ENCODE measurements around the gene POMZP3.
"Not testable (repeated sequence)": the region's sequence is repeated elsewhere in the genome, so short reads cannot be mapped to it uniquely, and the experiment has no call there.

Gene POMZP3

DNA sequence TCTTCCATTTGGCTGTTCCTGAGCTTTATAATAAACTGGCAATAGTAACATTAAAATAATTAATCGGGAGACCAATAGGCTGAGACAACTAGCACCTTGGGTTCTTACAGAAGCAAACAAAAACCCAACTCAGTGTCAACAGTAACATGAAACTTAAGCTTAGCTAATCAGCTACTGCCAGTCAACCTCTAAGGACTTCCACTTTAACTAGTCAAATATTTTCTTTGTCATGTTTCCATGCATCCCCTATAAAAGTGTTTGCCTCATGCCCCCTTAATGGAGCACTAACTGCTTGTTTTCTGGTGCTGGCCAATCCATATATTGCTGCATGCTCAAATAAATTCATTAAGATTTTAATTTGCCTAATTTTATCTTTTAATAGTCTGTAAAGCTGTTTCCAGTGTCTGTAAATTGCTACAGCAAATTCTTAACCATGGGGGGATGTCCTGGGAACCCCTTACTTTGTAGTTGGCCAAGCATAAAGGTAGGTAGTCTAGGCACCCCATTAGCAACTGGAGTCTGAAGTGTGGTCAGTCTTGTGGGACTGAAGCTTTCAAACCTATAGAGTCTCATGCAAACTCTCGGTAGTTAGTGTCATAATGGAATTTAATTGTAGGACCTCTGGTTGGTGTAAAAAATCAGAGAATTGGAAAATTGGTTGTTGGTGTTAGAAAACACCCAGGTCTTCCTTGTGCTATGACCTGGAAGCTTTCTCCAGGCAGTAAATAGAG, 40.3 kb downstream of the POMZP3 start:
- DNase-seq (ENCODE audit: low read depth) = not testable (repeated sequence)

DNA sequence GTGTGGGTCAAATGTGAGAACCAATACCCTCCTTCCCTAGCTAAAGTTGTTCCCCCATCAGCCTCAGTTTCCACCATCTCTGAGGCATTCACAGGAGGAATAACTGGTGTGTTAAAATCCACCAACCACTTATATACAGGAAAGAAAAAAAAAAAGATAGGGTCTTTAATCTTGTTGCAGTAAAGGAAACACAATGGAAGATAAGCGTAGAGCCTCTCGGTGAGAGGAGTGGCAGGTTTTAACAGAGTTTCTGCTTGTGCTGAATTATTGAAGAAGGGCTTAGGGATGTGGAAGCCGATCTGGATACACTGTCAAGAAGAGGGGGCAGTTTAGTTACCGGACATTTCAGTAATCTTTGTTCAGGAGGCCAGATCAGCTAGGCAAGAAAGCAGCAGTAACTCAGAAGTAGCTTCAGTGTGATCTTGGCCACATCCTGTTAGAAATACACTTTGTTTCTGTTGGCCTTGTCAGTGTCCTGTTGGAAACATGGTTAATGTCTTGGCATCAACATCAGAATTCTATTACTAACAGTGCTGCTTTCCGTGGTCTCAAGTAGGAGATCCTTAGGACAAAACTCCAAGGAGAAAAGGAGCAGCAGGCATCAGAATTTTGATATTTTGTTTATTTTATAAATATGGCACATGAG, 43.3 kb downstream of the POMZP3 start:
- DNase-seq (ENCODE audit: low read depth) = not testable (repeated sequence)

DNA sequence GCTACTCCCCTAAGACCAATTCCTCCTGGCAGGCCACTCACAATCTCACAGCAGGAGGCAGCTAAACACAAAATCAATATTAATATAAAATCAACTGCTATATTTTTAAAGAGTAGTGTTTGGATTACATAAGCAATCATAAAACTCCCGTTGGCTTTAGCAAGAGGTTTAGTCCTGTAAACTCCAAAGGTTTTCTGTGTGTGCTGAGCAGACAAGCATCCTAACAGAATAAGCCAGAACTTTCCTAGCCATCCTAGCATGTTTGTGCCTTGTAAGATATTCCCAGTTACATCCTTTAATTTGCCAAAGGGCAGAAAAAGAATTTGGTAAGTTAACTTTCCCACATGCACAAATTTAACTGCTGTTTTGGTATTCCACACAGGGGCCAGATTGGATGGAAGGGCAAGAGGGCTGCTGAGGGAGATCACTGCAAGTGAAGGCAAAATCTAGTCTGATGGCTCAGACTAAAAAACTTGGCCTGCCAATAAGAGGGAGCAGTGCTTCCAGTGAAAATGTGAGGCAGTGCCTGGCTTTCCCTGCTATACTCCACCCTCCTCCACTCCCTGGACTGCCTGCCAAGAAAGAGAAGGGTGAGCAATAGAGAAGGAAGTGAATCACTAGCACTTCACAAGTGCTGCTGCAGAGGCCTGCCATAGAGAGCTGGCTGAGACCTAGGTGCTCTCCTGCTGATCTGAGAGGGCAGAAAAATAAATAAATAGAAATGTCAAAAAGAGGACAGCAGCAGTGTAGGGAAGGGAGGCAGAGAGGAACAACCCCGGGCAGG, 44.0 kb downstream of the POMZP3 start:
- DNase-seq (ENCODE audit: low read depth) = not testable (repeated sequence)

DNA sequence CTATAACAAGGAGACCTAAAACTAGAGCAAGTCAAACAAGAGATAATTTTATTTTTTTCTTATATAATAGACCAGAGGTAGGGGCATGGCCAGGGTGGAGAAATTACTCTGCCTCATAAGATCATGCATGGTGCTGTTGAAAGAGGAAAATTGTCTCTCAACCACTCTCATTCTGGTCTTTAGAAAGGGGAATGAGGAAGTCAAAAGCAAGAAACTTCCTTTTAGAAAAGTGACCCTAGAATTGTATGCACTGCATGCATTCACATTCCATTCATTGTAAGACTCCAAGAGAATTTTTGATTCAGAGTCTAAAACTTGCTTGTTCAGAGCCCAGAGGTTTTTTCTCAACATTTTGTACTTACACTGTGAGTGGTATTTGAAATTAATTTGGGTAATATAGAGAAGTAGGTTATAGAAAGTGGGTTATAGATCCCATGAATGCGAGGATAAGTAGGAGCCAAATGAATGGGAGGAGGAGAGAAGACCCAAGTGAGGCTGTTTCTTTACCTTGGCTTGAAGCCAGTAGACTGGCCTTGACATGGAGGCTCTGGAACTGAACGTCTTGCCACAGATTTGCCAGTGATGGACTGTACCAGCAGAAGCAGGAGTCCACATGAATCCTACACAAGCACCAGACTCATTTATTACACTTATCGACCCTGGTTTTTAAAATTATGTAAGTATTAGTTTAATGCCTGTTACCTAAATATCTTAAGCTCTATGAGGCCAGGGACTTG, 51.0 kb downstream of the POMZP3 start:
- not testable (repeated sequence) for DNase-seq (ENCODE audit: low read depth)

- DNase-seq (ENCODE audit: low read depth) = not testable (repeated sequence)
Observed at GRCh38 chr7:76575431-76575830, 51.6 kb downstream of the POMZP3 start.

DNA sequence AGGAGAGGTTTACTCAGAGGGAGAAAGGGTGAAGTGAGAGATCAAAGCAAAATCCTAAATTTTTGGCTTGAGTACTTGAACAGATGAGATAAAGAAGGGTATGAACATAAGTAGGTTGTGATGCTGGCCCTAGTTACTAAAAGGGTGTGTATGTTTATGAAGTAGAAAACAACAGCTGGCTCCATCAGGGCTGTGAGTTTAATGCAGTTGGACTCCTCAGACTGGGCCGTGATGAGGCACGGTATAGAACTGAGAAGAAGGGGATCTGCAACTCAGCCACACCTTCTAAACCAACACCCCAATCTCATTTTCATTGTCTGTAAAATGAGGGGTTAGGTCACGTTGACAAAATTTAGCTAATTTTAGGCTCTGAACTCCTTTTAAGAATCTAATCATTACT, 54.8 kb downstream of the POMZP3 start:
- not testable (repeated sequence) for DNase-seq (ENCODE audit: low read depth)

DNA sequence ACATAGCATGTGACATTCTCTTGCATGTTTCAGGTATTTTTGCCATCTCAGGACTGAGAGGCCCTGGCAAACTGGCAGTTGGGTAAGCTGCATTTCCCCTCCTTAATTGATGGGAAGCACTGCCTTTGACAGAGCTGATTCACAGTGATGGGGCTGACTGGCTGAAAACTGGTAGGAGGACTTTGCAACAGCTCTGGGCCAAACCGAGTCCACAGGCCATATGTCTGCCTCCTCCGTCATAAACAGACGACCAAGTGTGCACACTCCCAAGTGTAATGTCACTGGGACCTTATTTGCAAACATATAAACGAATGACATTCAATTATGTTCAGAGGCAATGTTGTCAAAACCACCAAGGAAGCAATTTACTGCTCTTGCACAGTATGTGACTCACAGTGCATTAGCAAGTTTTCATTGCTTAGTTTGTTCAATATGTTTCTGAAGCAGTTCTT, 56.7 kb downstream of the POMZP3 start:
- not testable (repeated sequence) for DNase-seq (ENCODE audit: low read depth)

- not testable (repeated sequence) for DNase-seq (ENCODE audit: low read depth)
Observed at GRCh38 chr7:76568742-76569141, 58.3 kb downstream of the POMZP3 start.

- DNase-seq (ENCODE audit: low read depth) = not testable (repeated sequence)
Observed at GRCh38 chr7:76567753-76568152, 59.3 kb downstream of the POMZP3 start.

DNA sequence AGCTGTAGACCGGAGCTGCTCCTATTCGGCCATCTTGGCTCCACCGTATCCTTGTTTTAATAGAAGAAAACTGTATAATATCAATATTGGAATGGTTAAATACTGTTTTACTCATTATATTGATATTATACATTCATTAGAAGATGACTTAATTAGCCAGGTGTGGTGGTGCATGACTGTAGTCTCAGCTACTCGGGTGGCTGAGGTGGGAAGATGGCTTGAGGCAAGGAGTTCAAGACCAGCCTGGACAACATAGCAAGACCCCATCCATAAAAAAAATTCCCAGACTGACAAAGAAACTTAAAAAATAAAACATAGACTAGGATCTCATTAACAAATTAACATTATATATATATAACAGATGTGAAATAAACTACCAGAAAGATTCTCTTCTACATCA, 59.8 kb downstream of the POMZP3 start:
- not testable (repeated sequence) for DNase-seq (ENCODE audit: low read depth)

GRCh38 chr7:76565001-76565400, 62.1 kb downstream of the POMZP3 start:
- not testable (repeated sequence) for DNase-seq (ENCODE audit: low read depth)

DNA sequence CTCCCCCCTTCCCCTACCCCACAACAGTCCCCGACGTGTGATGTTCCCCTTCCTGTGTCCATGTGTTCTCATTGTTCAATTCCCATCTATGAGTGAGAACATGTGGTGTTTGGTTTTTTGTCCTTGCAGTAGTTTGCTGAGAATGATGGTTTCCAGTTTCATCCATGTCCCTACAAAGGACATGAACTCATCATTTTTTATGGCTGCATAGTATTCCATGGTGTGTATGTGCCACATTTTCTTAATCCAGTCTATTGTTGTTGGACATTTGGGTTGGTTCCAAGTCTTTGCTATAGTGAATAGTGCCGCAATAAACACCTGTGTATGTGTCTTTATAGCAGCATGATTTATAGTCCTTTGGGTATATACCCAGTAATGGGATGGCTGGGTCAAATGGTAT, 65.7 kb downstream of the POMZP3 start:
- not testable (repeated sequence) for DNase-seq (ENCODE audit: low read depth)

DNA sequence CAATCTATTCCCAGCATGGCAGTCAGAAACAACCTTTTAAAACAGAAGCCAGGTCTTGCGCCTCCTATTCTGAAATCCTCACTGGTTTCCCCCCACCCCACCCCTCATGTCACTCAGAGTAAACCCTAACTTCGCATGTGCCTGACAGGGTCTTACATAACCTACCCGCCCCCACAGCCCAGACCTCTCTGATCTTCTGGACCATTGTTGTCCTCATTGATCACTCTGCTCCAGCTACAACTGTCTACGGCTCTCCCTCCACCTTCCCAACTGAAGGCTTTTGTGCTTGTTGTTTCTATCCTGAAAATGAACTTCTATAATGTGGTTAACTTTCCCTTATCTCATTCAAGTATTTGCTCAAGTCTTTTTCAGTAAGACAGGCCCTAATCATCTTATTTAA, 66.9 kb downstream of the POMZP3 start:
- DNase-seq (ENCODE audit: low read depth) = not testable (repeated sequence)

All from activated T-helper 9 cell treated with anti-CD3 and anti-CD28 coated beads, Interleukin-2, amount 50 U/mL, for 16 hours (primary cell).